Left ventricle myocardium inferior (tissue), 1 donor: ENCODE data around the gene FAM131C. TPM values are rescaled to one million over a fixed set of nuclear protein-coding genes. Genes with fewer than 3 reads are reported as not detected.
A peak's percentile ranks its signal among the peaks of the same experiment; 100 is the strongest.
"Not testable (repeated sequence)": the region's sequence is repeated elsewhere in the genome, so short reads cannot be mapped to it uniquely, and the experiment has no call there.

ENCODE experiments used
- DNase-seq: peaks from one replicate; pipeline ENCODE4 v3.0.0-alpha.2; 2020
- H3K27ac ChIP-seq: fragments of 200-600 bp; replicated peaks from 2 replicates; pipeline ENCODE4 v1.8.0; 2021
- H3K27me3 ChIP-seq: fragments of 200-600 bp; 2 replicates; pipeline ENCODE4 v1.8.0; 2021; ENCODE audit warnings: low read depth
- H3K36me3 ChIP-seq: fragments of 200-600 bp; 2 replicates; pipeline ENCODE4 v1.8.0; 2021
- H3K4me1 ChIP-seq: fragments of 200-600 bp; 2 replicates; pipeline ENCODE4 v1.8.0; 2021
- H3K4me3 ChIP-seq: fragments of 200-600 bp; 2 replicates; pipeline ENCODE4 v1.8.0; 2021; ENCODE audit warnings: mild to moderate bottlenecking, moderate library complexity
- H3K9me3 ChIP-seq: fragments of 200-600 bp; replicated peaks from 2 replicates; pipeline ENCODE4 v1.8.0; 2021
- CTCF ChIP-seq: fragments of 200-600 bp; IDR thresholded peaks from 2 replicates; pipeline ENCODE4 v1.8.0; 2021; ENCODE audit warnings: antibody characterized with exemption, mild to moderate bottlenecking, borderline replicate concordance
- intact Hi-C: fragments of 100-400 bp; cut with micrococcal nuclease; formaldehyde crosslinking; loops from one replicate; pipeline ENCODE4 v1.11.0; 2022
- total RNA-seq: library from RNA; stranded (reverse); fragmentation: NEBNext Ultra II Directional; extraction: Animal tissue kit (Norgen Biotek cat#: 25700); gene quantifications from one replicate; pipeline ENCODE4 v1.2.1, GENCODE V29; 2021
- donor health status: DM: no; HTN: yes; CAD: no; lungs with severe emphysema.

Gene FAM131C
- total RNA-seq, 1 donor from 2014 or later, result 5.4 TPM

- H3K27me3 ChIP-seq, result no peaks in the 10 kb centered on the region
- no peak for TF ChIP-seq CTCF
- H3K27ac ChIP-seq, result no peak overlapping the region
- no peaks in the 10 kb centered on the region for H3K36me3 ChIP-seq
- intact Hi-C loops, result no loop called here
- no peaks in the 10 kb centered on the region for H3K4me1 ChIP-seq
- no peak for DNase-seq
- H3K4me3 ChIP-seq, result no peak overlapping the region
- H3K9me3 ChIP-seq, result no peaks in the 10 kb centered on the region
These were observed 32.3 kb downstream of the FAM131C start for GRCh38 chr1:16041200-16041599.

- intact Hi-C loops, result not testable (repeated sequence)
These were observed 33.6 kb downstream of the FAM131C start for GRCh38 chr1:16039871-16040270.

GRCh38 chr1:16038620-16038912 lies 34.9 kb downstream of the FAM131C start:
- Histone ChIP-seq H3K27ac (no peak overlapping the region), H3K4me1 (no peaks in the 10 kb centered on the region), H3K4me3 (no peak overlapping the region), H3K9me3 (no peaks in the 10 kb centered on the region), H3K27me3 (no peaks in the 10 kb centered on the region), H3K36me3 (no peaks in the 10 kb centered on the region)
- no peak for TF ChIP-seq CTCF
- DNase-seq, result no peak
- intact Hi-C loops, result no loop called here

More at GRCh38 chr1:16039871-16040270, 33.6 kb downstream of the FAM131C start:
- not testable (repeated sequence) for H3K4me3 ChIP-seq, H3K27me3 ChIP-seq, H3K36me3 ChIP-seq, H3K9me3 ChIP-seq, DNase-seq, H3K4me1 ChIP-seq, H3K27ac ChIP-seq

GRCh38 chr1:16036461-16036860 lies 37.0 kb downstream of the FAM131C start:
- H3K4me3 ChIP-seq, H3K27me3 ChIP-seq, DNase-seq, intact Hi-C loops, H3K36me3 ChIP-seq, H3K27ac ChIP-seq, H3K9me3 ChIP-seq: not testable (repeated sequence)
- peaks cover 10% of the 10 kb centered on the region for H3K4me1 ChIP-seq

- H3K4me3 ChIP-seq, H3K9me3 ChIP-seq, H3K27ac ChIP-seq, DNase-seq, H3K36me3 ChIP-seq, intact Hi-C loops: not testable (repeated sequence)
- Histone ChIP-seq H3K4me1 (peaks cover 10% of the 10 kb centered on the region), H3K27me3 (peaks cover 21% of the 10 kb centered on the region)
These were observed 40.3 kb downstream of the FAM131C start for GRCh38 chr1:16033103-16033632.

GRCh38 chr1:16032388-16033102 lies 40.9 kb downstream of the FAM131C start:
- Histone ChIP-seq H3K4me1 (peaks cover 10% of the 10 kb centered on the region), H3K4me3 (no peak overlapping the region), H3K27ac (no peak overlapping the region), H3K9me3 (no peaks in the 10 kb centered on the region), H3K27me3 (peaks cover 21% of the 10 kb centered on the region), H3K36me3 (no peaks in the 10 kb centered on the region)
- TF ChIP-seq CTCF, result peak; percentile 98
- DNase-seq, result peak; percentile 87
- intact Hi-C loops, result no loop called here

- Histone ChIP-seq H3K36me3 (no peaks in the 10 kb centered on the region), H3K4me3 (no peak overlapping the region), H3K27me3 (peaks cover 30% of the 10 kb centered on the region), H3K9me3 (no peaks in the 10 kb centered on the region), H3K27ac (no peak overlapping the region), H3K4me1 (peaks cover 19% of the 10 kb centered on the region)
- intact Hi-C loops, result no loop called here
- no peak for DNase-seq
- no peak for TF ChIP-seq CTCF
These were observed 41.9 kb downstream of the FAM131C start for GRCh38 chr1:16031551-16031950.
